Omental fat pad (tissue), 4 donors: ENCODE data around the gene TM7SF2. TPM values are rescaled to one million over a fixed set of nuclear protein-coding genes. Genes with fewer than 3 reads are reported as not detected.
A peak's percentile ranks its signal among the peaks of the same experiment; 100 is the strongest.

Experiments used
- ATAC-seq: fragments of 150-250 bp; one replicate; pipeline ENCODE4 v1.9.1; 2016; ENCODE audit warnings: mild to moderate bottlenecking, moderate library complexity; ENCODE audit not compliant: low FRiP score
- DNase-seq: peaks from one replicate; pipeline ENCODE4 v3.0.0-alpha.2; 2019; ENCODE audit warnings: low spot score
- CTCF ChIP-seq, 3 donors: fragments of 450-650 bp; IDR thresholded peaks; one replicate each; pipeline ENCODE4 v1.5.1; 2016 to 2017; ENCODE audit warnings: antibody characterized with exemption in 3 of 3, mild to moderate bottlenecking in 3 of 3, moderate library complexity in 2 of 3
- total RNA-seq, 4 donors: library from RNA; depleted of rRNA; stranded (reverse); fragments of >200 nt; gene quantifications; one replicate each; pipeline ENCODE4 v1.1.0, GENCODE V29; 2016

TM7SF2 gene
- total RNA-seq, 4 donors from 2014 or later = 44.8 to 345 (median 88.6) TPM

GRCh38 chr11:65108469-65109123, 3.1 kb upstream of the TM7SF2 start:
- ATAC-seq (no peak), DNase-seq (no peak)
- no peak for TF ChIP-seq CTCF (IDR thresholded peaks at IDR 0.05)

GRCh38 chr11:65109231-65110198, 2.2 kb upstream of the TM7SF2 start:
- DNase-seq = no peak
- ATAC-seq = no peak
- TF ChIP-seq CTCF (IDR thresholded peaks at IDR 0.05) = no peak

GRCh38 chr11:65110354-65110861, 1.3 kb upstream of the TM7SF2 start:
- TF ChIP-seq CTCF (IDR thresholded peaks at IDR 0.05) = peak in 2 of 3 donors; percentile 49 to 99
- ATAC-seq = peak; percentile 22
- DNase-seq = peak; percentile 99

- no peak for ATAC-seq
- TF ChIP-seq CTCF (IDR thresholded peaks at IDR 0.05) = peak in 1 of 3 donors; percentile 4
- DNase-seq = no peak
Observed at GRCh38 chr11:65111159-65111743, 421 bp upstream of the TM7SF2 start.

GRCh38 chr11:65112546-65113360, 1.1 kb downstream of the TM7SF2 start:
- TF ChIP-seq CTCF (IDR thresholded peaks at IDR 0.05) = peak in 1 of 3 donors; percentile 28
- peak; percentile 38 for ATAC-seq
- no peak for DNase-seq

GRCh38 chr11:65113361-65113756, 1.7 kb downstream of the TM7SF2 start:
- DNase-seq (no peak), ATAC-seq (no peak)
- TF ChIP-seq CTCF (IDR thresholded peaks at IDR 0.05) = no peak
